ENCODE measurements around the gene TRIM8.

TRIM8 gene

DNA sequence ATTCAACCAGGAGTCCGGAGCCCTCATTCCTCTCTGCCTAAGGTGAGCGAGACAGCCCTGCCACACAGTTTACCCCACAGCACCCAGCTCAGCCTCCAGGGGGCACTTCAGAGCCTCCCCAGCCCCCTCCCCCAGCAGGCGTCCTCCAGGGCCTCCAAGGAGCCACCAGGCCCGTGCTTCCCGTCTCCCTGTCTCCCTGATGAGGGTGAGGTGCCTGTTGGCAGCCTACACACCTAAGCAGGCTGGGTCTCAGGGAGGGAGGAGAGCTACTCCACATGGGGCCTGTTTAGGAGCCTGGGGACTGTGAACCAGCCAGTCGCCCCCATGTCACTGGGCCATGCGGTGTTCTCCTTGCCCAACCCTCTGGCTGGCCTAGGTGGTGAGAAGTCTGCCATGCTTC is 28.9 kb upstream of the TRIM8 start:
- DNase-seq (ENCODE audit: low read depth in 2 of 2): no peak

DNA sequence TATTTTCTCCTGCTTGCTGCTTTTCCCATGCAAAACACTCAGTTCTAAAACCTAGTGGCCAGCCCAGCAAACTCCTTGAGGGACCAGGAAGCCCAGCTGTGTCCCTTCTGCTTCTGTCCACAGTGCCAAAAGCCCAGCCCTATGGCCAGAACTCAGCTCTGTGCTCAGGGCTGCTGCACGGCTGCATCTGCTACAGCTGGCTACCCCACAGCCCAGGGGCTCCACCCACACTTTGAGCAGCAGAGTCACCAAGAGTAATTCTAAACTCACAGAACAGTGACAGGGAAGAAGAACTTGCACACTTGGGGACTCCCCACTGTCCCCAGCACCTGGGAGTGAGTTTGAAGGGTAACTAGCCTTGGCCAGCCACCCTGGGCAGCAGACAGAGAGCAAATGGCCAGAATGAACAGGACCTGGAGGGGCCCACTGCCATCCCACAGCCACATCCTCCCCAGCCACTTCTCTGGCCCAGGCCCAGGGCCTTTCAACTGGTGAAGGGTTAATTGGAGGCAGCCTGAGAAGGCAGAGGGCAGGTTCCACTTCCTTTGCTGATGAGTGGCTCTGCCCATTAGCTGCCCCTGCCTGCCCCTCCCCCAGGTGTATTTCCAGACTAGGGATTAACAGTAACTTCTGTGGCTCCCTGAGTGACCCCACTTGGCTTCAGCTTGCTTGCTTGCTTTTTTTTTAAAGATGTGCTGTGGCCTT is 28.1 kb upstream of the TRIM8 start:
- DNase-seq (ENCODE audit: low read depth in 2 of 2): no peak

GRCh38 chr10:102617041-102617440 is 27.2 kb upstream of the TRIM8 start:
- no peak for DNase-seq (ENCODE audit: low read depth in 2 of 2)

DNA sequence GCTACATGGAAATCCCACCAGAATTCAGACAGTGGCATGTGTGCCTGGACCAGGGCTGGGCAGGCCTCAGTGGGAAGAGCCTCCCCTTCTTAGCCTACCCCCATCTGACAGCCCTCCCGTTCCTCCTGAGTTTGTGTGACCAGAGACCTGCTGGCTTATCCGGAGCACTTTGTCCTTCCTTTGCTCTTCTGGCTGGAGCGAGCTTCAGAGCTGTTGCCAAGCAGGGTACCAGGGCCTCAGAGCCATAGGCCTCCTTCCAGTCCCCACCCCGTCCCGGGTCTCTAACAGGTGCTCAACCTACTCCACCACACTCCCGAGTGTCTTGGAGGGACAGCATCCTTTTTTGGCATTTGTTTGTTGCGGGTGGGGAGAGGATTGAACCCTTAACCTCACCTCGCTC is 26.5 kb upstream of the TRIM8 start:
- no peak for DNase-seq (ENCODE audit: low read depth in 2 of 2)

DNA sequence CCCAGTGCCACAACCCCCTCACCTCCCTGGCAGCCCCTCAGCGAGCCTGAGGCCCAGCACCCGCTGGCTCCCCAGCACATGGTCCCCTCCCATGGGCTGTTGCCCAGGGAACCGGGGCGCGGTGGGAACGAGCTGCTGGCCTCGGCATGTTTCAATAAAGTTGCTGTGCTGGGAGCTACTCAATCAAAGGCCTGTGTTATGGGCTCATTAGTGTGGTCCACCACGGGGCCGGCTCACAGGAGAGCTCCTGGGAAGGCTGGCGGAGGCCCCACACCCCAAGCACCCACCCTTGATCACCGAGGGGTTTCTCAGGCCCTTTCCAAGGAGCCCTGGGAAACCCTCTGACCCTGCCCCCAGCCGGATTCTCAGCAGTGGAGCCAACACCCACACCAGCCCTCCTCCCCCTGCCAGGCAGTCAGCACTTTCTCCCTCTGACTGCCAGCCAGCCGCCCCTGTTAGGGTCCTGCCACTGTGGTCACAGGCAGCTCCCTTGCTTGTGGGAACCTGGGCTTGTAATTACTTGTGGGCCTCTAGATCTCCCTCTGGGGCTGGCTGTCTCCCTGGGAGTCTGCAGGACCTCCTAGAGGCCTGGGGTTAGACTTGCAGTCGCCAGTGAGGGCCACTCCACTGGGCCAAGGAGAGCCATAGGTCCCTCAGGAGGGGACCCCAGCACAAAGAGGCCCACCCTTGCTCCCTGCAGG is 24.8 kb upstream of the TRIM8 start:
- no peak for DNase-seq (ENCODE audit: low read depth in 2 of 2)

- no peak for DNase-seq (ENCODE audit: low read depth in 2 of 2)
Observed at GRCh38 chr10:102620138-102620590, 24.1 kb upstream of the TRIM8 start.

GRCh38 chr10:102620591-102621442 is 23.5 kb upstream of the TRIM8 start:
- no peak for DNase-seq (ENCODE audit: low read depth in 2 of 2)

DNA sequence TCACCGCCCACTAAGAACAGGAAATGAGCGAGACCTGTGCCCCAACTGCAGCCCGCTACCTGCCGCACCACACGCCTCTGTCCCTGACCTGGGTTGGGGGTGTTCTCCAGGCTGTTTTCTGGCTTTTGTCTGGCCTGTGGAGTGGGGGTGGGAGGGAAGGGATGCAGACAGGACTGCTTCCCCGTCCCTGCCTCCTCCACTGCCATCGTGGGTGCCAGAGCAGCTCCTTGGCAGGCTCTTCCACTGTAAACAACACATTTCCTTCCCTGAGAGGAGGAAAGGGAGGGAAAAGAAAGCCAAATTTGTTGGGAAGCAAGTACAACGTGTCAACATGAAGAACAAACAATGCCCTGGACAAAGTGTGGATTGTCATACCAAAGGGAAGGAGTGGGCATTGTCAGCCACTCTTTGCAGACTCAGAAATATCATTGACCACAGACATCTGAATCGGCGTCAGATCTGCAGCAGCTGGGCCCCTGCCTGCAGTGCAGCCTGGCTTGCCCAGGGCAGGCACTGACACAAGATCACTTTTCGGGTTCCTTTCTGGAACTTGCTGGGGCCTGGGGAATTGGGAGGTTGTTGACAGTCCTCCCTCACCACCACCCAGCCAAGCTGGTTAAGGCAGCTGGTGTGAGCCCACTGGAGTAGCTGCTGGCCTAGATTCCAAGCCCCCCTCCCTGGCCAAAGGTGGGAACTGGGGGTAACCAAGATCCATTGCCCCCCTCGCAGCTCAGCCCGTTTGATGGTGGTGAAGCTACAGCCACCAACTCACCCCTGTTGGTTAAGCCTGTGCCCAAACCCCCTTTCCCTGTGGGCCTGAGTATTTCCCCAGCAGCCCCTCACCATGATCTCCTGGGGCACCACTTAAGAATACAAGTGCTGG is 22.6 kb upstream of the TRIM8 start:
- DNase-seq (ENCODE audit: low read depth in 2 of 2): no peak

GRCh38 chr10:102624094-102624493 is 20.2 kb upstream of the TRIM8 start:
- DNase-seq (ENCODE audit: low read depth in 2 of 2): no peak

DNA sequence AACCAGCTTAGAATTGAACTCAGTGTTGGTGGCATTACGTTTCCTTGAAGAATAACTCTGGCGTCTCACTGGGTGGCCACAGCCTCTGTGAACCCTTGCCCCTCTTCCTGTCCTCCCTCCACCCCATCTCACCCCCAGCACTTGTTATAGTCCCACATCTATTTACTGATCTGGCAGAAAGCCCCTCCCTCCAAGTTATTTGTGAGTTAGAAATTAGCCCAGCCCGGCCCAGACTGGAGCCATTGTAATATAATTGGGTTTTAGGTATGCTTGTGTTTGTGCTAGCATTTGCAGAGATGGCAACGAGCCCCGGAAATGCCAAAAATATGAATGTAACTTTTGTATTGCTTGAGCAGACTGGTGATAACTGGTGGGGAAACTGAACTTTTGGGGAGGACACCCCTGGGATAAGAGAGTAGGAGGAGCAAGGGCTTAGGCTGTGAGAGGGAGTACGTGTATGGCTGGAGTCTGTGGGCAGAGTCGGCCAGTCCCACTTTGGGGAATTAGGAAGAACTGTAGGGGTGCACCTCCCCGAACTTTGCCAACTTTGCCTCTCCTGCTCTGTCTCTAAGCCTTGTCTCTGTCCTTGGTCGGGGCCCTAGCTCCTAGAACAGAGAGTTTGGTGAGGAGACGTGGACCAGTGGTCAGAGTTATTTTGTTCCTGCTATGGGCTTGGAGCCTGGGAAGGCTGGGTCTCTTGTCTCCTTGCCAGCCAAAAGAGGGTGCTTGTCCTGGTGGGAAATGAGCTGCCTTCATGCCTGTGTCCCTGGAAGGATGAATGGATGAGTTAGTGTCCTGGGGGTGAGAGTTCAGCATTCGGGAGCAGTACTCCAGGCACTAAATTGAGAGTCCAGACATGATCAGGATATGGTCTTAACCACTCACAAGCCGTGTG is 19.3 kb upstream of the TRIM8 start:
- no peak for DNase-seq (ENCODE audit: low read depth in 2 of 2)

DNA sequence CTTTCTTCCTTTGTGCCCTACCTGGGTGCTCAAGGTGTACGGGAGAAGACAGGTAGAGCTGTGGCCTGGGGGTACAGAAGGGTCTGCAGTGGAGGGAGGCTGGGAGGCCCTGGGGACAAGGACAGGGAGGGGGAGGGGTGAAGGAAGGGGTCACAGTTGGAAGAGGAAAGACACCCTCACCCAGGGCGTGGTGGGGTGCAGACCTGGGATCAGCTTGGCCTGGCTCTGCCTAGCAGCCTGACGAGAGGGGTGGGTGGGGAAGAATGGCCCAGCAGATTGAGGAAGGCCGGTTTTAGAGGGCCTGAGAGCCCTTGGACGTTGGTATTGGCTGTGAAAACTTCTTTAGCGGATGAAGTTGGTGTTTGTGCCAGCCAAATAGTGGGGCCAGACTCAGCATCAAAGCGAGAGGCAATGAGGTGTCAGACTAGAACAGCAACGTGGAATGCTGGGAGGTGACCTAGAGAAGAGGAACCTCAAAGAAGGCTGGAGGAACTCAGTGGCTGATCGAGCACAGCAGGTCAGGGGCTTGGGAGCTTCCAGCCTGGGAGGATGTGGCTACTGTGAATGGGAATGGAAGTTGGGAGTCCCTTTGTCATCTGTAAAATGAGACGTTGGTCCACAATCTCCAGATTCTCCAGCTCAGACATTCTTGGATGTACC is 18.1 kb upstream of the TRIM8 start:
- no peak for DNase-seq (ENCODE audit: low read depth in 2 of 2)

DNA sequence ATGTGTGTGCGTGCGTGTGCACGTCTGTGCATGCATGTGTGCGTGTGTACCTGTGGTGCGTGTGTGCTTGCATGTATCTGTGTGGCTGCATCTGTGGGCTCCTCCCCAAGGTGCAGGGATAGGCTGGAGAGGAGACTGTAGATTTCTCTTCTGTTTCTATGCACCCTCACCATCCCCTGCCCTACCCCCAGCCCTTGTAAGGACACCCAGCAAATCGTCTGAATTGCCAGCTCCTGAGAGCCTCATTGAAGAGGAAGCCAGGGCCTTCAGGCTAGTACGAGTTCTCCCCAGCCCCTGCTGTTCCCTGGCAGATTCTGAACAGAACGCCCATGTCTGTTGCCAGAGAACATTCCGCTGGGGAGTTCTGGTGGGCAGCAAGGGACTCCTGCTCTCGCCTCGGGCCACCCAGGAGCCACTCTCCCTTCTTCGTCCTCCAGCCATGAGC is 17.0 kb upstream of the TRIM8 start:
- DNase-seq (ENCODE audit: low read depth in 2 of 2): no peak

DNA sequence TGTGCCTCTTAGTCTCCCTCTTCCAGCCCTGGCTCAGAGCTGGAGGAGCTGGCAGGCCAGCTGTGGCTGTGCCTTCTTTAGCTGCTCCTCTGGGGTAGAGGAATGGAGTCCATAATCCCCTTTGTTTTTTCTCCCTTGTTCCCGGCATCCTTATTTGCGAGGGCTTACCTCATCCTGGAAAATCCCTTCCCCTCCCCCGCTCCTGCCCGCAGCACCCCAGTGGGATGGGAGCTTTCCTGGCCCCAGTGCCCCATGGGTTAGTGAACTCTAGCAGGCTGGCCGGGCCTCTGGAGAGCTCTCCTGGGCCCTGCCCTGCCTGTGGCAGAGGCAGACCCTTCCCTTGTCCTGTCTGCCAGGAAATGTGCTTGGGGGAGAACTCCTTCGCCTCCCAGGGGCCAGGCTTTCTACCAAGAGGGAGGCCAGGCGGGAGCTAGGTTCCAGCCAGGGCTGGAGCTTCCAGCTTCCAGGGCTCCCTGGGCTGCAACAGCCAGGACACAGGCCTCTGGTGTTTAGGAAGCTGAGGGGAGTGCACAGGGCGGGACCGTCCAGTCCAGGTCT is 16.5 kb upstream of the TRIM8 start:
- no peak for DNase-seq (ENCODE audit: low read depth in 2 of 2)

DNA sequence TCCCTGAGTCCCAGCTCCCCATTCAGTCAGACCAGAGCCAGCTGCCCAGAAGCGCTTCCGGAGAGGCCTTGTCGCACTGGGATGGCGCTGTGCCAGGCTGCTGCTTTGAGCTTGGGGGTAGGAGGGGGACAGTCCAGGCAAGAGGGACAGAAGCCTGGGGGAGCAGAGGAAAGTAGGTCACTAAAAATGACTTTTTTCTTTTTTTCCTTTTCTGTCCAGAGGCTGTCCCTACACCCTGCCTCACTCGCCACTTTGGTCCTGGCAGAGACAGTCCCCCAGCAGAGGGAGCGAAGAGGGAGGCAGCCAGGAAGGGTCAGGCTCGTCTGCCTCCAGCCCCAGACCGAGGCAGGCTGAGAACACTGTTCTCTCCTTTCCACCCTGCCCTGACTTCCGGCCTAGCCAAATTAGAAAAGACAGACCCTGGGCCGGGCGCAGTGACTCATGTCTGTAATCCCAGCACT is 15.8 kb upstream of the TRIM8 start:
- DNase-seq (ENCODE audit: low read depth in 2 of 2): no peak

- no peak for DNase-seq (ENCODE audit: low read depth in 2 of 2)
Observed at GRCh38 chr10:102629661-102630614, 14.3 kb upstream of the TRIM8 start.

DNA sequence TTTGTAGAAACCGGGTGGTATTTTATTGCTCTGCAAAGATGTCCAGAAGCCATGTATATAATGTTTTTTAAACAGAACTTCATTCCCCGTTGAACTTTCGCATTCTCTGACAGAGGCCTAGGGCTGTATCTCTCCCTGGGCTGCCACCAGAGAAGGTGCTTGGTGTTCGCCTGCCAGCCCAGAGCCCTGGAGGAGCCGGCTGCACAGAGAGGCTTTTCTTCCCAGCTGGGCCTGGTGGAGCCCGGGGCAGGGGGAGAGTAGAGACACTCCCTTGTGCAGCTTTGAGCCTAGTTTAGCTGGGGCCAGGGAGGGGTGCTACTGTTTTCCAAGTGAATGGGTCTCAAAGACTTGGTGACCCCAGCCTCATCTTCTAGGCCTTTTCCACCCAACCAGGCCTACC is 13.6 kb upstream of the TRIM8 start:
- DNase-seq (ENCODE audit: low read depth in 2 of 2): no peak

DNA sequence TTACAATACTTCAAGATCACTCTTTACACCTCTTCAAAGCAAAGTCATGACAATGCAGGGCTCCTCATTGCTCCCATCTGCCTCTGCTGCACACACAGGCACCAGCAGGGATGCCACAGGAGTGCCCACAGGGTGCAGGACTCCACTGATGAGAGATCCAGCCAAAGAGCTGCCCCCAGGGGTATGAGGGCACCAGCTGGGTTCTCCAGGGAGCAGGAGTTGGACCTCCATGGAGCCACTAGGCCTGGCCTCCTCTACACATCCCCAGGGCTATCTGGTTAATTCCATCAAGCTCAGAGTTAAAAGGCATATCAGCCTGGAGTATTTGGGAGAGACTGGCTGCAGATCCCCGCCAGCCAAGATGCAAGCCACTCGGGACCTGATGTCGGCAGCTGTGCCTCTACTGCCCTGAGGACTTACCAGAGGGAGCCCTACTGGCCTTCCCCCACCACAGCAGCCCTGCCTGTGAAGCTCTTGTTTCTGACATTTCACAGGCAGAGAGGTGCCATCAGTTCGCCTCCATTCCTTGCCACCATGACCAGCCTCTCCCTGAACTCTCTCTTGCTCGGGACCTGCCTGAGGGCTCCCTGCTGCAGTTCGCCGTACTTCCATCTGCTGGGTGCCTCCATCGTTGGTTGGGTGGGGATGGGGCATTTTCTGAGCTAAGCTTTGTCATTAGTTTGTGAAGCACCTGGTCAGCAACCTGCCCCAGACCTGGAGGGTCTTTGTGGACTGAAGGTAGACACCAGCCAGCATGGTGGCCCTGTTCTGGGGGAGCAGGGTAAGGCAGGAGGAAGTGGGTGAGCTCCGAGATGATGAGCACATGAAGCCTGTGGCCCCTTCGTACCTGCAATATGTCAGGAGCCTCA is 12.5 kb upstream of the TRIM8 start:
- no peak for DNase-seq (ENCODE audit: low read depth in 2 of 2)

All from stimulated activated CD4-positive, alpha-beta T cell treated with anti-CD3 and anti-CD28 coated beads, Interleukin-12 subunit alpha, Interleukin-12 subunit beta, amount 100 ng/mL, for 24 hours (primary cell).